Natural killer cell (primary cell): Measurements from ENCODE around the gene NACC2. TPM values are rescaled to one million over a fixed set of nuclear protein-coding genes. Genes with fewer than 3 reads are reported as not detected.
"Not testable (repeated sequence)": the region's sequence is repeated elsewhere in the genome, so short reads cannot be mapped to it uniquely, and the experiment has no call there.

Experiments
- ATAC-seq, 3 donors: fragments of 150-1000 bp in 2 of 3; fragments of 200-7000 bp in 1 of 3; cut with Tn5 transposase; 1 replicate in 1 of 3; 2 replicates in 2 of 3; pipeline ENCODE4 v1.10.0; 2021; ENCODE audit warnings: mild to moderate bottlenecking in 2 of 3, moderate library complexity in 2 of 3
- DNase-seq, 2 donors: peaks; one replicate each; pipeline versions ENCODE4 v3.0.0 to v3.0.0-alpha.2; 2013 to 2021; ENCODE audit warnings: mixed read lengths in 1 of 2
- H3K27ac ChIP-seq: one replicate; pipeline ENCODE4 v1.5.1; 2013; ENCODE audit warnings: mild to moderate bottlenecking, low read length
- H3K27me3 ChIP-seq: one replicate; pipeline ENCODE4 v1.6.1; 2013; ENCODE audit warnings: low read length; ENCODE audit not compliant: control insufficient read depth, insufficient read depth
- H3K36me3 ChIP-seq: one replicate; pipeline ENCODE4 v1.6.1; 2013; ENCODE audit warnings: low read length; ENCODE audit not compliant: control insufficient read depth, insufficient read depth
- H3K4me1 ChIP-seq: one replicate; pipeline ENCODE4 v1.6.1; 2013; ENCODE audit warnings: low read length; ENCODE audit not compliant: control insufficient read depth, insufficient read depth
- H3K4me3 ChIP-seq: one replicate; pipeline ENCODE4 v1.5.1; 2013; ENCODE audit warnings: low read length
- H3K9me3 ChIP-seq: one replicate; pipeline ENCODE4 v1.6.1; 2013; ENCODE audit warnings: low read length; ENCODE audit not compliant: control insufficient read depth, insufficient read depth
- H3K27ac Mint-ChIP-seq, 2 donors: one replicate each; pipeline ENCODE4 v1.8.0; 2022; ENCODE audit warnings: mild to moderate bottlenecking in 2 of 2, mixed read lengths in 2 of 2, moderate library complexity in 1 of 2
- H3K27me3 Mint-ChIP-seq, 2 donors: one replicate each; pipeline ENCODE4 v1.8.0; 2022; ENCODE audit warnings: low read depth in 2 of 2, mixed read lengths in 2 of 2
- H3K36me3 Mint-ChIP-seq: one replicate; pipeline ENCODE4 v1.8.0; 2022; ENCODE audit warnings: mixed read lengths
- H3K4me1 Mint-ChIP-seq, 2 donors: one replicate each; pipeline ENCODE4 v1.8.0; 2022; ENCODE audit warnings: mixed read lengths in 2 of 2
- H3K4me3 Mint-ChIP-seq: one replicate; pipeline ENCODE4 v1.8.0; 2022; ENCODE audit warnings: mild to moderate bottlenecking, moderate library complexity, mixed read lengths
- H3K9me3 Mint-ChIP-seq, 2 donors: one replicate each; pipeline ENCODE4 v1.8.0; 2022; ENCODE audit warnings: mixed read lengths in 2 of 2
- CTCF ChIP-seq: fragments of 200-600 bp; IDR thresholded peaks from one replicate; pipeline ENCODE4 v1.8.0; 2022; ENCODE audit warnings: antibody characterized with exemption
- WGBS: methylation state at CpG from one replicate; pipeline ENCODE4 v1.1.7; 2013; ENCODE audit warnings: missing lambda C conversion rate; ENCODE audit not compliant: insufficient coverage; 5-methylcytosine and 5-hydroxymethylcytosine counted together
- intact Hi-C: fragments of 100-400 bp; cut with micrococcal nuclease; formaldehyde crosslinking; loops from one replicate; pipeline ENCODE4 v1.14.2; 2022
- total RNA-seq, 4 donors: library from RNA; stranded (reverse); fragments of 120-200 nt in 1 of 4; gene quantifications; one replicate each; pipeline versions ENCODE4 v1.2.3 to v1.2.4, GENCODE V29; 2013 to 2022

Gene NACC2
- total RNA-seq, 3 donors from 2014 or later (not counting 1 experiment from before 2014, with no cell fraction given), result 14.5 to 21.6 (median 21.2) TPM

- no peak for TF ChIP-seq CTCF
- H3K4me1 Mint-ChIP-seq, result peaks cover 7 to 13% of the 10 kb centered on the region in 2 donors
- no peak overlapping the region for H3K27ac Mint-ChIP-seq
- Histone ChIP-seq H3K4me3 (no peak overlapping the region), H3K9me3 (no peaks in the 10 kb centered on the region), H3K4me1 (peaks cover 18% of the 10 kb centered on the region), H3K27me3 (no peaks in the 10 kb centered on the region), H3K27ac (no peak overlapping the region), H3K36me3 (no peaks in the 10 kb centered on the region)
- H3K9me3 Mint-ChIP-seq, result no peaks in the 10 kb centered on the region
- DNase-seq (no peak), ATAC-seq (no peak)
- H3K36me3 Mint-ChIP-seq, result no peaks in the 10 kb centered on the region
- intact Hi-C loops, result no loop called here
- no peak overlapping the region for H3K4me3 Mint-ChIP-seq
- peaks cover 0 to 7% of the 10 kb centered on the region in 2 donors for H3K27me3 Mint-ChIP-seq
- WGBS, result 47% methylated on average over 11 of the region's 12 CpGs
These were observed 125.9 kb downstream of the NACC2 start for GRCh38 chr9:135969064-135969683.

GRCh38 chr9:135968601-135969000, 126.5 kb downstream of the NACC2 start:
- ATAC-seq (no peak), DNase-seq (no peak)
- Histone ChIP-seq H3K4me1 (peaks cover 16% of the 10 kb centered on the region), H3K27ac (no peak overlapping the region), H3K27me3 (no peaks in the 10 kb centered on the region), H3K9me3 (no peaks in the 10 kb centered on the region), H3K36me3 (no peaks in the 10 kb centered on the region), H3K4me3 (no peak overlapping the region)
- H3K27ac Mint-ChIP-seq, result no peak overlapping the region
- TF ChIP-seq CTCF, result no peak
- no peak overlapping the region for H3K4me3 Mint-ChIP-seq
- peaks cover 7 to 13% of the 10 kb centered on the region in 2 donors for H3K4me1 Mint-ChIP-seq
- H3K27me3 Mint-ChIP-seq, result peaks cover 0 to 10% of the 10 kb centered on the region in 2 donors
- intact Hi-C loops, result no loop called here
- no peaks in the 10 kb centered on the region for H3K9me3 Mint-ChIP-seq
- WGBS, result 46% methylated on average over 7 of the region's 7 CpGs
- H3K36me3 Mint-ChIP-seq, result no peaks in the 10 kb centered on the region

GRCh38 chr9:135968083-135968476, 127.0 kb downstream of the NACC2 start:
- H3K36me3 Mint-ChIP-seq, result no peaks in the 10 kb centered on the region
- no peak for TF ChIP-seq CTCF
- peaks cover 0 to 12% of the 10 kb centered on the region in 2 donors for H3K27me3 Mint-ChIP-seq
- Histone ChIP-seq H3K4me3 (no peak overlapping the region), H3K9me3 (no peaks in the 10 kb centered on the region), H3K36me3 (no peaks in the 10 kb centered on the region), H3K27ac (no peak overlapping the region), H3K4me1 (peaks cover 12% of the 10 kb centered on the region), H3K27me3 (no peaks in the 10 kb centered on the region)
- H3K4me1 Mint-ChIP-seq, result peaks cover 7 to 10% of the 10 kb centered on the region in 2 donors
- intact Hi-C loops, result no loop called here
- H3K27ac Mint-ChIP-seq, result peak overlapping the region in 1 of 2 donors; percentile 68
- H3K9me3 Mint-ChIP-seq, result no peaks in the 10 kb centered on the region
- no peak for DNase-seq
- no peak for ATAC-seq
- WGBS, result 47% methylated on average over 5 of the region's 5 CpGs
- H3K4me3 Mint-ChIP-seq, result no peak overlapping the region

GRCh38 chr9:135966916-135967260, 128.2 kb downstream of the NACC2 start:
- H3K27ac Mint-ChIP-seq, H3K27me3 ChIP-seq, H3K36me3 ChIP-seq, DNase-seq, H3K9me3 ChIP-seq, H3K4me3 Mint-ChIP-seq, H3K27ac ChIP-seq, H3K9me3 Mint-ChIP-seq, H3K4me3 ChIP-seq, H3K36me3 Mint-ChIP-seq, ATAC-seq: not testable (repeated sequence)
- H3K4me1 Mint-ChIP-seq, result peaks cover 7 to 18% of the 10 kb centered on the region in 2 donors
- peaks cover 0 to 14% of the 10 kb centered on the region in 2 donors for H3K27me3 Mint-ChIP-seq
- intact Hi-C loops, result loop anchor here (1.0 kb wide), 1 partner anchor 156 kb away; no protein-coding TSS in a partner anchor
- H3K4me1 ChIP-seq, result peaks cover 12% of the 10 kb centered on the region
- WGBS, result 19% methylated on average over 16 of the region's 16 CpGs
